UCSD-AML1 (cell line): ENCODE data around the gene RIPK1.
"Not testable (repeated sequence)": the region's sequence is repeated elsewhere in the genome, so short reads cannot be mapped to it uniquely, and the experiment has no call there.

ENCODE experiments used
- DNase-seq: peaks from one replicate; lab custom pipeline; 2025; ENCODE audit not compliant: unreplicated experiment; lab: John Stamatoyannopoulos, UW

The RIPK1 gene

GRCh38 chr6:3045369-3045768, 22.9 kb upstream of the RIPK1 start:
- no peak for DNase-seq

DNA sequence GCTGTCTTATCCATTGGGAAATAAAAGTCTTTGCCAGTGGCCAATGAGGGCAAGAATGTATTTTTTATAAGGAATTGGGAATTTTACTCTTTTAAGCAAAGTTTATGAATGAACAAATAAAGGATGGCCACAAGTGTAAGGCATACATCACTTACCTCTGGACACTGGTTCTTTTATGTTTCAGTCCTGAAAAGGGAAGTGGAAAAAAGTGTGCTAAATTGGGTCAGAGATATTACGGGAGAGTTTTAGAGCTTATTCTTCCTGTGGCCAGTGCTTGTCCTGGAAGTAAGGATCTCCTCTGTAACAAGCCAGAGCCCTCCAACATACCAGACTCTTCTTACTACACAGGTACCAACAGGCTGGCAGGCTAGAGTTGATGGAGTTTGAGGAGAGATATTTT, 22.5 kb upstream of the RIPK1 start:
- no peak for DNase-seq

- DNase-seq, result no peak
Observed at GRCh38 chr6:3046295-3046694, 22.0 kb upstream of the RIPK1 start.

GRCh38 chr6:3048009-3048408, 20.3 kb upstream of the RIPK1 start:
- not testable (repeated sequence) for DNase-seq

DNA sequence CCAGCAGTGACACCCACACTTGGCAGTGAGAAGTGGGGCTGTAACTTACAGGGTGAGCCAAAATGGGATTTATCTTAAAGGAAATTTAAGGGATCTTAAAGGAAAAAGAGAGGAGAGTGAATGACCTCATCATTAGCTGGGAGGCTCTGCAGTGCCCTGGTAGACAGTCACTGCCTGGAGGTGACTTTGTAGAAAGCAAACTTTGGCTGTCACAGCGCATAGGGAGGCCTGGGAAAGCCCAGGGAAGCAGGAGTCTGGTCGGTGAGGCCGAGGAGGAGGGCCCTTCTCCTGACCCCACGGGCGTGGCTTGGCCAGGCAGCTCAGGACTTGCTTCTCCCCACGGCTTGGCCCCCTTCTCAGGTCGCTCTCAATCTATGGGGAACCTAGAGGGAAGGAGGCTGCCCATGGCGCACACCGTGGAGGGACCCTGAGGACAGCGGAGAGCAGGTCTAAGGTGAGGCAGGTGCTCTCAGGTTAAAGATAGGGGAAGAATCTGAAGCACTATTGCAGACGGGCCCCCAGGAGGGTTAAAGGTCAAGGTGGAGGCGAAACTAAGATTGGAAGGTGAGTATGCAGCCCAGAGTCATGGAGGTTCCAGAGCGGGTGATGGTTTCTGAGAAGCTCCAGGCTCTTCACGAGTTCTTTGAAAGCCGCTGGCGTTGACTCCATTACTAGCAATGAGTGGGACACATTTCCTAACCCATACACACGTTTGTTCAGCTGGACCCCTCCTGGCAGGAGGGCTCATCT, 15.6 kb upstream of the RIPK1 start:
- no peak for DNase-seq

- DNase-seq, result no peak
Observed at GRCh38 chr6:3053231-3053508, 15.1 kb upstream of the RIPK1 start.

GRCh38 chr6:3054229-3055157, 13.8 kb upstream of the RIPK1 start:
- DNase-seq, result not testable (repeated sequence)

- DNase-seq, result not testable (repeated sequence)
Observed at GRCh38 chr6:3055158-3055499, 13.2 kb upstream of the RIPK1 start.

DNA sequence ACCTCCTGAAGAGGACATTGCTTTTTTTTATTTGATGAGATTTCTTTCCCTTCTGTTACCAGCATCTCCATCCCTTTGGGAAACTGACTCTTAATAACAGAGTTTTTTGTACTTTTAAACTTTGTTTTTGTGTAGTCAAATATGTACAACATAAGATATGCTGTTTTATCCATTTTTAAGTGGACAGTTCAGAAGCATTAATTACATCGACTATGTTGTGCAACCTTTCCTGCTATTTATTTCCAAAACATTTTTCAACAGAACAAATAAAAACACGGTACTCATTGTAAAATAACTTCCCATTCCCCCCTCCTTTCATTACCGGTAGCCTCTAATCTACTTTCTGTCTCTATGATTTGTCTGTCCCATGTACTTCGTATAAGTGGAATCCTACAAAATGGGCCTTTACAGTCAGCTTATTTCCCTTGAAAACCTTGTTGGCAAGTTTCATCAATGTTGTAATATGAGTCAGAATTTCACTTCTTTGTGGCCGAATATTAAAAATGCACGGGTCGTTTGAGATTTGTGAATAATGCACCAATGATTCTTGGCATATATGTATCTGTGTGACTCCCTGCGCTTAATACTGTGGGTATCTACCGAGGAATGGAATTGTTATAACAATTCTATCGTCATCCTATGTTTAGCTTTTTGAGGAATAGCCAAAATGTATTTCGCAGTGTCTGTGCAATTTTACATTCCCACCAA, 11.1 kb upstream of the RIPK1 start:
- no peak for DNase-seq

- no peak for DNase-seq
Observed at GRCh38 chr6:3058957-3059356, 9.3 kb upstream of the RIPK1 start.

DNA sequence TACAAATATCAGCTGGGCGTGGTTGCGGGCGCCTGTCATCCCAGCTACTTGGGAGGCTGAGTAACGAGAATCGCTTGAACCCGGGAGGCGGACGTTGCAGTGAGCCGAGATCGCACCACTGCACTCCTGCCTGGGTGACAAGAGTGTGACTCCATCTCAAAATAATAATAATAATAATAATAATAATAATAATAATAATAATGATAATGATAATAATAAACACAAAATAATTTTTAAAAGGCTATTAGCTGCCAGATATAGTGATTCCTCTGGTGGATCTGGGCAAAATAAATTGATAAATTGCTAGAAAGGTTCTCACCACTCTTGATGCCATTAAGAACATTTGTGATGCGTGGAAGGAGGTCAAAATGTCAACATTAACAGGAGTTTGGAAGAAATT, 8.2 kb upstream of the RIPK1 start:
- DNase-seq, result not testable (repeated sequence)

DNA sequence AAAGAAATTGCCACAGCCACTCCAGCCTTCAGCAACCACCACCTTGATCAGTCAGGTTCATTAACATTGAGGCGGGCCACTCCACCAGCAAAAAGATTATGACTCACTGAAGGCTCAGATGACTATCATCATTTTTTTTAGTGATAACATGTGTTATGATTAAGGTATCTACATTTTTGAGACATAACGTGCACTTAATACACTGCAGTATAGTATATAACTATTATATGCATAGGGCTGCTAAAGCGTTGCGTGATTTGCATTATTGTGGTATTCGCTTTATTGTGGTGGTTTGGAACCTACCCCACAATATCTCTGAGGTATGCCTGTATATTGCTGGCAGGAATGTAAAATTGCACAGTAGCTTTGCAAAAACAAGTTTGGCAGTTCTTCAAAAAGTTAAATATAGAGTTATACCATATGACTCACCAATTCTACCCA, 6.8 kb upstream of the RIPK1 start:
- DNase-seq, result no peak

DNA sequence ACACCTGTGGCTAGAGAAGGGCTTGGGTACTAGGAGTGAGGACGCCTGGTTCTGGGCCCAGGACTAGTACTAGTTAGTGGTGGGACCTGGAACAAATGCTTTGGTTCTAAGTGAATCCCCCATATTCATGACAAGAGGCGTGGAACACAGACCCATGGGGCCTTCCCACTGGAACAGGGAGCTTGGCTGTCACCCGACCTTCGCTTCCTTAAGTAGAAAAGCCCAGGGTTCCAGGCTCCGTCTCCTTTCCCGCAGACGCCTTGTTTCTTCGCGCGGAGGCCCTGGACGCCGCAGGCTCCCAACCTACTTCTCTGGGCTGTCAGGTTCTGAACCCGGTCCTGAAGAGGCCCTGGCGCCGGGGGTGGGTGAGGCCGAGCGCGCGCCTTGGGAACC, 5.0 kb upstream of the RIPK1 start:
- DNase-seq, result not testable (repeated sequence)

GRCh38 chr6:3063733-3064700, 4.3 kb upstream of the RIPK1 start:
- peak; percentile 93 for DNase-seq

DNA sequence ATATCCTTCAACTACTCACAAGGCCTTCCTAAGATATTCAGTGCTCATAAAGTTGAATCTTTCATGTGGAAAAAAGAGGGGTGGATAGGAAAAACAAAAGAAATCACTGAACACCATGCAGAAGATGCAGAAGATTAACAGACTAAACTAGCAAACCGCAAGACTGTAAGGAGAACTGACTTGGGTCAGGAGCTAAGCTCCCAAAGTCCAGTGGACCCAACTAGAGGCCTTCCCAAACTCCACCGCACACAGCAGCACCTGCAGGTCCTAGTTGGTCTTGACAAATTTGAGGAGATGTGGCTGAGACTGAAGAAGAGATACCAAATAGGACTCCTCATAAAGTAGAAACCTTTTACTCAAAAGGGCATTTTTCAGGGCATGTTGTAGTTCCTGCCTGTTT, 3.3 kb downstream of the RIPK1 start:
- no peak for DNase-seq

DNA sequence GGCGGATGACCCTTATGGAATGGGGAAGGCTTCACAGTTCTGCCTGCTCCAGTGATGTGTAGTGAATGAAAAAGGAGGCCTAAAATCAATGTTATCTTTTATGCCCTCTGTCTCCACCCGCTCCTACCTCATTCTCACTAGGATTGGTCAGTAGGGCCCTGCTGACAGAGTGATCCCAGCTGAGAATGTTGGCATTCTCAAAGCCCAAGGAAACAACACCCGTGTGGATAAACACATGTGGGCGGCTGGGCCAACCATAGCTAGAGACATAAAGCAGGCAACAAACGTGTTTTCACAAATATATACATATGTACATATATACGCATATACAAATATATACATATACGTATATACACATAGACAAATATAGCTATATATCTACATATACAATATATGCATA, 4.5 kb downstream of the RIPK1 start:
- DNase-seq, result no peak

GRCh38 chr6:3073382-3073781, 5.1 kb downstream of the RIPK1 start:
- DNase-seq, result no peak

- DNase-seq, result no peak
Observed at GRCh38 chr6:3075772-3076113, 7.4 kb downstream of the RIPK1 start.

- DNase-seq, result no peak
Observed at GRCh38 chr6:3076320-3076719, 8.0 kb downstream of the RIPK1 start.

DNA sequence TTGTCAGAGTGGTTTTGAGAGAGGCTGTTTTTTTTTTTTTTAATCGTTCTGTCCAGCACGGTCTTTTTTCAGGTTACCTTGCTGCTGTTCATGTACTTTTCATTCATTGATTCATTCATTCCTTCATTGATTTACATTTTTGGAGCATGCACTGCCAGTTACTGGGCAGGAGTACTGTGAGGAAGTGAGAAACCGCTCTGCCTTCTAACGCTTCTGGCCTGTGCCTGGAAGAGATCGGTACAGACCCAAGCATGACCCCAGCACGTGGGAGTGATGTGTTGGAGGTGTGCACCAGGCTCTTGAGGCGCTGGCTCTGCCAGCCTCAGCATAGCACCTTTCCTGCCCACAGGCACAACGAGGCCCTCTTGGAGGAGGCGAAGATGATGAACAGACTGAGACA, 9.1 kb downstream of the RIPK1 start:
- DNase-seq, result no peak

- not testable (repeated sequence) for DNase-seq
Observed at GRCh38 chr6:3078952-3079351, 10.7 kb downstream of the RIPK1 start.
